CD14-positive monocyte (primary cell): Measurements from ENCODE around the gene C10orf67. TPM values are rescaled to one million over a fixed set of nuclear protein-coding genes. Genes with fewer than 3 reads are reported as not detected.

Experiments
- DNase-seq, 3 donors: peaks; one replicate each; pipeline ENCODE4 v3.0.0-alpha.2; 2011 to 2022
- H2AFZ ChIP-seq: 2 replicates; pipeline ENCODE4 v1.6.0; 2012; ENCODE audit warnings: mild to moderate bottlenecking, low read depth, low read length, inconsistent platforms; ENCODE audit not compliant: insufficient read depth, poor library complexity, severe bottlenecking
- H3K27ac ChIP-seq, 2 donors: 1 replicate in 1 of 2; 2 replicates in 1 of 2; pipeline ENCODE4 v1.5.1; 2012 to 2013; ENCODE audit warnings: low read length in 2 of 2, control low read depth in 1 of 2, inconsistent platforms in 1 of 2, low read depth in 1 of 2, mild to moderate bottlenecking in 1 of 2
- H3K27me3 ChIP-seq, 2 donors: one replicate each; pipeline versions ENCODE4 v1.6.0 to v1.6.1; 2011 to 2013; ENCODE audit warnings: low read length in 2 of 2; ENCODE audit not compliant: control insufficient read depth in 2 of 2, insufficient read depth in 2 of 2
- H3K36me3 ChIP-seq, 2 donors: replicated peaks in 1 of 2; 1 replicate in 1 of 2; 2 replicates in 1 of 2; pipeline versions ENCODE4 v1.5.1 to v1.6.1; 2012 to 2013; ENCODE audit warnings: low read length in 2 of 2, control low read depth in 1 of 2, inconsistent platforms in 1 of 2, mild to moderate bottlenecking in 1 of 2; ENCODE audit not compliant: insufficient read depth in 2 of 2, control insufficient read depth in 1 of 2
- H3K4me1 ChIP-seq, 2 donors: 1 replicate in 1 of 2; 2 replicates in 1 of 2; pipeline versions ENCODE4 v1.5.1 to v1.6.1; 2012 to 2013; ENCODE audit warnings: low read length in 2 of 2, control low read depth in 1 of 2, inconsistent platforms in 1 of 2, mild to moderate bottlenecking in 1 of 2, moderate library complexity in 1 of 2; ENCODE audit not compliant: insufficient read depth in 2 of 2, control insufficient read depth in 1 of 2
- H3K4me2 ChIP-seq: replicated peaks from 2 replicates; pipeline ENCODE3; 2012; ENCODE audit warnings: low read length, moderate library complexity, mild to moderate bottlenecking; ENCODE audit not compliant: poor library complexity, severe bottlenecking; ENCODE audit errors: extremely low read depth
- H3K4me3 ChIP-seq, 3 experiments: fragments of 200-600 bp in 1 of 3; sonication (generic) in 1 of 3; replicated peaks in 1 of 3; 1 replicate in 2 of 3; 2 replicates in 1 of 3; pipeline ENCODE4 v1.5.1; 2011 to 2013; ENCODE audit warnings: low read length in 3 of 3, mild to moderate bottlenecking in 3 of 3, control low read depth in 2 of 3, low read depth in 2 of 3, inconsistent platforms in 1 of 3, moderate library complexity in 1 of 3
- H3K79me2 ChIP-seq: 2 replicates; pipeline ENCODE4 v1.6.0; 2012; ENCODE audit warnings: mild to moderate bottlenecking, control low read depth, inconsistent platforms, low read length, moderate library complexity; ENCODE audit not compliant: insufficient read depth
- H3K9ac ChIP-seq: 2 replicates; pipeline ENCODE4 v1.6.0; 2017; ENCODE audit warnings: low read length, mild to moderate bottlenecking; ENCODE audit not compliant: insufficient read depth, poor library complexity, severe bottlenecking
- H3K9me3 ChIP-seq, 2 donors: replicated peaks in 1 of 2; 1 replicate in 1 of 2; 2 replicates in 1 of 2; pipeline versions ENCODE4 v1.5.1 to v1.6.1; 2012 to 2013; ENCODE audit warnings: low read length in 2 of 2, control low read depth in 1 of 2; ENCODE audit not compliant: control insufficient read depth in 1 of 2, insufficient read depth in 1 of 2
- H4K20me1 ChIP-seq: 2 replicates; pipeline ENCODE4 v1.6.0; 2012; ENCODE audit warnings: mild to moderate bottlenecking, low read length, control low read depth, moderate library complexity; ENCODE audit not compliant: insufficient read depth
- H3K27ac Mint-ChIP-seq, 7 donors: one replicate each; pipeline ENCODE4 v1.8.0; 2020; ENCODE audit warnings: mild to moderate bottlenecking in 7 of 7, mixed read lengths in 7 of 7, moderate library complexity in 6 of 7, inconsistent platforms in 2 of 7
- H3K27me3 Mint-ChIP-seq, 3 donors: one replicate each; pipeline ENCODE4 v1.8.0; 2021 to 2022; ENCODE audit warnings: low read depth in 3 of 3, mild to moderate bottlenecking in 3 of 3, mixed read lengths in 3 of 3, moderate library complexity in 3 of 3, inconsistent platforms in 1 of 3
- H3K36me3 Mint-ChIP-seq, 2 donors: one replicate each; pipeline ENCODE4 v1.8.0; 2020; ENCODE audit warnings: mixed read lengths in 2 of 2, inconsistent platforms in 1 of 2, mild to moderate bottlenecking in 1 of 2
- H3K4me1 Mint-ChIP-seq: one replicate; pipeline ENCODE4 v1.8.0; 2020; ENCODE audit warnings: mild to moderate bottlenecking, mixed read lengths
- H3K4me3 Mint-ChIP-seq, 2 donors: one replicate each; pipeline ENCODE4 v1.8.0; 2020; ENCODE audit warnings: mild to moderate bottlenecking in 2 of 2, mixed read lengths in 2 of 2, moderate library complexity in 1 of 2
- H3K9me3 Mint-ChIP-seq, 7 donors: one replicate each; pipeline ENCODE4 v1.8.0; 2020 to 2022; ENCODE audit warnings: mixed read lengths in 7 of 7, mild to moderate bottlenecking in 6 of 7, moderate library complexity in 6 of 7, inconsistent platforms in 2 of 7
- CTCF ChIP-seq: fragments of 200-600 bp; IDR thresholded peaks from one replicate; pipeline ENCODE4 v1.8.0; 2022; ENCODE audit warnings: antibody characterized with exemption, mild to moderate bottlenecking
- WGBS: methylation state at CpG from one replicate; pipeline ENCODE4 v1.1.5; 2013; ENCODE audit warnings: missing lambda C conversion rate; ENCODE audit not compliant: insufficient coverage; 5-methylcytosine and 5-hydroxymethylcytosine counted together
- intact Hi-C, 2 donors: fragments of 100-400 bp; cut with micrococcal nuclease; formaldehyde crosslinking; loops; one replicate each; pipeline versions ENCODE4 v1.15.0 to v1.15.1; 2023
- polyA plus RNA-seq, 3 donors: library from polyadenylated mRNA; depleted of rRNA in 1 of 3; unstranded in 2 of 3; stranded (reverse) in 1 of 3; fragments of 300-500 nt in 2 of 3; fragments of >200 nt in 1 of 3; fragmentation: Illumina TruSeq in 2 of 3; gene quantifications; 1 replicate in 2 of 3; 2 replicates in 1 of 3; pipeline ENCODE4 v1.2.3, GENCODE V29; 2012 to 2021

The C10orf67 gene
- polyA plus RNA-seq, 3 donors, result not detected

GRCh38 chr10:23361665-23362064, 17.1 kb upstream of the C10orf67 start:
- no peak overlapping the region for H3K27ac Mint-ChIP-seq
- H3K9ac ChIP-seq, result no peak overlapping the region
- no peak overlapping the region for H2AFZ ChIP-seq
- no peak for DNase-seq
- no peak overlapping the region for H3K4me2 ChIP-seq
- peaks cover 0 to 4% (median 2%) of the 10 kb centered on the region in 7 donors for H3K9me3 Mint-ChIP-seq
- H3K27ac ChIP-seq, result no peak overlapping the region
- no peaks in the 10 kb centered on the region for H4K20me1 ChIP-seq
- intact Hi-C loops, result no loop called here
- no peaks in the 10 kb centered on the region for H3K79me2 ChIP-seq
- H3K36me3 ChIP-seq, result no peaks in the 10 kb centered on the region
- no peaks in the 10 kb centered on the region for H3K4me1 ChIP-seq
- no peaks in the 10 kb centered on the region for H3K9me3 ChIP-seq
- no peaks in the 10 kb centered on the region for H3K36me3 Mint-ChIP-seq
- no CpG with 5 or more reads among the region's 2 CpGs for WGBS
- TF ChIP-seq CTCF, result no peak
- H3K4me3 Mint-ChIP-seq, result no peak overlapping the region
- H3K27me3 Mint-ChIP-seq, result peaks cover 5 to 20% (median 14%) of the 10 kb centered on the region in 3 donors
- no peaks in the 10 kb centered on the region for H3K4me1 Mint-ChIP-seq
- no peak overlapping the region for H3K4me3 ChIP-seq
- H3K27me3 ChIP-seq, result peaks cover 0 to 2% of the 10 kb centered on the region in 2 donors

- Histone ChIP-seq H3K79me2 (no peaks in the 10 kb centered on the region), H3K9ac (no peak overlapping the region), H3K4me2 (no peak overlapping the region), H3K4me1 (no peaks in the 10 kb centered on the region), H3K27me3 (peaks cover 0 to 2% of the 10 kb centered on the region in 2 donors), H3K27ac (no peak overlapping the region), H4K20me1 (no peaks in the 10 kb centered on the region), H2AFZ (no peak overlapping the region), H3K4me3 (no peak overlapping the region), H3K36me3 (no peaks in the 10 kb centered on the region), H3K9me3 (no peaks in the 10 kb centered on the region)
- WGBS, result 95% methylated on average over 3 of the region's 8 CpGs
- Mint-ChIP-seq H3K4me3 (no peak overlapping the region), H3K4me1 (no peaks in the 10 kb centered on the region), H3K27ac (no peak overlapping the region), H3K36me3 (no peaks in the 10 kb centered on the region), H3K27me3 (peaks cover 2 to 20% (median 14%) of the 10 kb centered on the region in 3 donors), H3K9me3 (peaks cover 0 to 4% (median 1%) of the 10 kb centered on the region in 7 donors)
- intact Hi-C loops, result loop anchor here in 1 of 2 donors (10.0 kb wide), 1 partner anchor 105 kb away; no protein-coding TSS in a partner anchor
- TF ChIP-seq CTCF, result no peak
- no peak for DNase-seq
Measured at GRCh38 chr10:23359692-23360380, 15.2 kb upstream of the C10orf67 start.
